PC-9 (cell line): ENCODE results near the gene FBXO47. TPM values are rescaled to one million over a fixed set of nuclear protein-coding genes. Genes with fewer than 3 reads are reported as not detected.

Source experiments
- BruUV-seq: library from RNA; stranded (reverse); fragments of 400-500 nt; replicated peaks from 2 replicates; lab custom pipeline; 2021; lab: Mats Ljungman, UMichigan
- CTCF ChIA-PET: fragments of 300-600 bp; sonication (Branson Sonifier 250); formaldehyde crosslinking; loops from one replicate; lab custom pipeline; 2022; ENCODE audit warnings: antibody characterized with exemption; lab: Charles Lee
- POLR2A ChIA-PET: fragments of 300-600 bp; sonication (Branson Sonifier 250); formaldehyde crosslinking; loops from one replicate; lab custom pipeline; 2022; ENCODE audit warnings: antibody characterized with exemption; ENCODE audit not compliant: unreplicated experiment; lab: Charles Lee
- DNase-seq, 2 experiments: peaks; one replicate each; pipeline versions ENCODE4 v3.0.0 to v3.0.0-alpha.2; 2015 to 2022; ENCODE audit warnings: mixed read lengths in 1 of 2
- H2AFZ ChIP-seq: fragments of 200-600 bp; sonication (generic); 2 replicates; pipeline ENCODE4 v1.8.1; 2017; ENCODE audit warnings: antibody characterized with exemption
- H3F3A ChIP-seq: fragments of 200-600 bp; sonication (generic); 2 replicates; pipeline ENCODE4 v1.8.1; 2017; ENCODE audit warnings: antibody characterized with exemption, mild to moderate bottlenecking, low read depth; ENCODE audit not compliant: insufficient read depth
- H3K27ac ChIP-seq: fragments of 200-600 bp; sonication (generic); 2 replicates; pipeline ENCODE4 v1.6.1; 2016; ENCODE audit warnings: mixed run types
- H3K27me3 ChIP-seq: fragments of 200-600 bp; sonication (generic); 2 replicates; pipeline ENCODE4 v1.6.1; 2016; ENCODE audit warnings: low read depth, mixed run types; ENCODE audit not compliant: insufficient read depth
- H3K36me3 ChIP-seq: fragments of 200-600 bp; sonication (generic); 2 replicates; pipeline ENCODE4 v1.6.1; 2016; ENCODE audit warnings: low read depth, mixed run types
- H3K4me1 ChIP-seq: fragments of 200-600 bp; sonication (generic); replicated peaks from 2 replicates; pipeline ENCODE4 v1.6.1; 2016; ENCODE audit warnings: mixed run types; ENCODE audit not compliant: insufficient read depth
- H3K4me2 ChIP-seq: fragments of 200-600 bp; sonication (generic); 2 replicates; pipeline ENCODE4 v1.6.1; 2017; ENCODE audit warnings: mixed run types
- H3K4me3 ChIP-seq: fragments of 200-600 bp; sonication (generic); 2 replicates; pipeline ENCODE4 v1.6.1; 2016; ENCODE audit warnings: mixed run types
- H3K79me2 ChIP-seq: fragments of 200-600 bp; sonication (generic); 2 replicates; pipeline ENCODE4 v1.6.1; 2017; ENCODE audit warnings: low read depth, mixed run types
- H3K9me2 ChIP-seq: fragments of 200-600 bp; sonication (generic); 2 replicates; pipeline ENCODE4 v1.8.1; 2017; ENCODE audit warnings: mild to moderate bottlenecking; ENCODE audit not compliant: insufficient read depth
- H3K9me3 ChIP-seq: fragments of 200-600 bp; sonication (generic); 2 replicates; pipeline ENCODE4 v1.8.1; 2016; ENCODE audit warnings: low read depth; ENCODE audit not compliant: insufficient read depth
- H4K20me1 ChIP-seq: fragments of 200-600 bp; sonication (generic); 2 replicates; pipeline ENCODE4 v1.8.1; 2017; ENCODE audit not compliant: insufficient read depth
- EZH2 ChIP-seq: fragments of 200-600 bp; sonication (generic); IDR thresholded peaks from 2 replicates; pipeline ENCODE4 v1.8.0; 2017; ENCODE audit warnings: antibody characterized with exemption, low read depth
- intact Hi-C: fragments of 100-400 bp; cut with micrococcal nuclease; formaldehyde crosslinking; loops from one replicate; pipeline ENCODE4 v1.10.0; 2022; ENCODE audit not compliant: unreplicated experiment
- total RNA-seq: library from RNA; stranded (reverse); gene quantifications from 2 replicates; pipeline ENCODE4 v1.2.3, GENCODE V29; 2021
- TF ChIP-seq, protein P1 (sequence below): fragments of 200-600 bp; sonication (generic); conservative IDR thresholded peaks from 2 replicates; pipeline ENCODE4 v1.6.1; 2017; ENCODE audit warnings: mixed run types, antibody characterized with exemption, mild to moderate bottlenecking, moderate library complexity

FBXO47 gene
- total RNA-seq, 1 experiment from 2014 or later: not detected

DNA sequence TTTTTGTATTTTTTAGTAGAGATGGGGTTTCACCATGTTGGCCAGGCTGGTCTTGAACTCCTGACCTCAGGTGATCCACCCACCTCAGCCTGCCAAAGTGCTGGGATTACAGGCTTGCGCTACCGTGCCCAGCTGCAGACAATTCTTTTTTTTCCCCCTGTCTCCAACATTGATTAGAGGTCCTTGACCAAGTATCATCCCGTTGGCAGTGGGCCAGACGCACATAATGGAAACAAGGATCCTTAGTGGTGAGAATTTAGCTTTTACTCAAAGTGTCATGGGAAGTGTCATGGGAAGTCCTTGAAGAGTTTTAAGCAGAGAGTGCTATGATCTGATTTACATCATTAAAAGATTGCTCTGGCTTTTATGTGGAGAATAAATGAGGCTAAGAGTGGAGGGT lies 2.1 kb upstream of the FBXO47 start:
- H3K27ac ChIP-seq: no peak overlapping the region
- H3K9me2 ChIP-seq: no peaks in the 10 kb centered on the region
- H4K20me1 ChIP-seq: no peaks in the 10 kb centered on the region
- H3K4me2 ChIP-seq: no peak overlapping the region
- no TSS peak for BruUV-seq
- intact Hi-C loops: loop anchor here (5.0 kb wide), 1 partner anchor 217 kb away; the partner anchor contains the start of gene PSMB3
- no peaks in the 10 kb centered on the region for H3K4me1 ChIP-seq
- H3K4me3 ChIP-seq: no peak overlapping the region
- no peak for DNase-seq
- ChIA-PET CTCF (interaction anchor here (0.7 kb wide), 1 partner anchor 138 kb away, joined by 7 read pairs; no protein-coding TSS in a partner anchor), POLR2A (interaction anchor here (0.5 kb wide), 1 partner anchor 85 kb away, joined by 4 read pairs; no protein-coding TSS in a partner anchor)
- H2AFZ ChIP-seq: no peak overlapping the region
- H3F3A ChIP-seq: peaks cover 9% of the 10 kb centered on the region; the same call in 1 of the 2 replicates
- no peak for TF ChIP-seq EZH2
- TF ChIP-seq, protein P1, sequence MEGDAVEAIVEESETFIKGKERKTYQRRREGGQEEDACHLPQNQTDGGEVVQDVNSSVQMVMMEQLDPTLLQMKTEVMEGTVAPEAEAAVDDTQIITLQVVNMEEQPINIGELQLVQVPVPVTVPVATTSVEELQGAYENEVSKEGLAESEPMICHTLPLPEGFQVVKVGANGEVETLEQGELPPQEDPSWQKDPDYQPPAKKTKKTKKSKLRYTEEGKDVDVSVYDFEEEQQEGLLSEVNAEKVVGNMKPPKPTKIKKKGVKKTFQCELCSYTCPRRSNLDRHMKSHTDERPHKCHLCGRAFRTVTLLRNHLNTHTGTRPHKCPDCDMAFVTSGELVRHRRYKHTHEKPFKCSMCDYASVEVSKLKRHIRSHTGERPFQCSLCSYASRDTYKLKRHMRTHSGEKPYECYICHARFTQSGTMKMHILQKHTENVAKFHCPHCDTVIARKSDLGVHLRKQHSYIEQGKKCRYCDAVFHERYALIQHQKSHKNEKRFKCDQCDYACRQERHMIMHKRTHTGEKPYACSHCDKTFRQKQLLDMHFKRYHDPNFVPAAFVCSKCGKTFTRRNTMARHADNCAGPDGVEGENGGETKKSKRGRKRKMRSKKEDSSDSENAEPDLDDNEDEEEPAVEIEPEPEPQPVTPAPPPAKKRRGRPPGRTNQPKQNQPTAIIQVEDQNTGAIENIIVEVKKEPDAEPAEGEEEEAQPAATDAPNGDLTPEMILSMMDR: no peak
- no peaks in the 10 kb centered on the region for H3K27me3 ChIP-seq
- no peaks in the 10 kb centered on the region for H3K36me3 ChIP-seq
- no peaks in the 10 kb centered on the region for H3K79me2 ChIP-seq
- no peaks in the 10 kb centered on the region for H3K9me3 ChIP-seq

DNA sequence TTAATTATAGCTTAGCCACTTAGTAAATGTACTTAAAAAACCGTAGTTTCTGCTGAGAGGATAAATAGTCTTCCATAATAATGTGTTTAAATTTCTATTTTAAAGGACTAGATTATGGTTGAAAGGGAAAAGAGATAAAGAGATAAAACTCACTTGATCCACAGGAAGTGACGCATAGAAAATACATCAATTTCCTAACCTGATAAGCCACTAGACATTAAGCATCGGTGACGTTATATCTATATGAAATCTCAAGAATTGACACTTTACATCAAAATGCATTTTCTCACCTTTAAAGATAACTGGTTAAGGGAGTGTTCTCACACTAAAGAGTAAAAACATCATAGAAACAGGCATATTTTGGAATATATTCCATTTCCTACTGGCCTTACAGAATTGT lies 5.8 kb downstream of the FBXO47 start:
- CTCF ChIA-PET: no interaction called here
- DNase-seq: no peak
- H3K9me2 ChIP-seq: no peaks in the 10 kb centered on the region
- H3K4me2 ChIP-seq: no peak overlapping the region
- TF ChIP-seq, protein P1: no peak
- no peak for TF ChIP-seq EZH2
- no peak overlapping the region for H2AFZ ChIP-seq
- H4K20me1 ChIP-seq: no peaks in the 10 kb centered on the region
- intact Hi-C loops: no loop called here
- H3K4me1 ChIP-seq: peaks cover 13% of the 10 kb centered on the region
- no peaks in the 10 kb centered on the region for H3K27me3 ChIP-seq
- BruUV-seq: no TSS peak
- no peak overlapping the region for H3K27ac ChIP-seq
- H3F3A ChIP-seq: 0 out of 2 replicates have a peak, but pooled peaks cover 5% of the 10 kb centered on the region
- POLR2A ChIA-PET: no interaction called here
- no peak overlapping the region for H3K4me3 ChIP-seq
- H3K9me3 ChIP-seq: no peaks in the 10 kb centered on the region
- no peaks in the 10 kb centered on the region for H3K79me2 ChIP-seq
- no peaks in the 10 kb centered on the region for H3K36me3 ChIP-seq

DNA sequence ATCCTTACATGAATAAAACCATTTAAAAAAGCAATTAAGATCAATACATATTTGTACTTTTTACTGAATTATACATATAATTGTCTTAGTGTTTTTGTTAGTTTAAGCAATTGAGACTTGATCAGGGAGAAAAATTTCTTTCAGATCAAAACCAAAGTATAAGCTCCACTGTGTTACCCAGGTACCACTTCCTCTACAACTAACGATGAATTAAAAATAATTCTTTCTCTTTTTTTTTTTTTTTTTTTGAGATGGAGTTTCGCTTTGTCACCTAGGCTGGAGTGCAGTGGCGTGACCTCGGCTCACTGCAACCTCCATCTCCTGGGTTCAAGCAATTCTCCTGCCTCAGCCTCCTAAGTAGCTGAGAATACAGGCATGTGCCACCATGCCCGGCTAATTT lies 6.8 kb downstream of the FBXO47 start:
- no peak for TF ChIP-seq EZH2
- TF ChIP-seq, protein P1: no peak
- Histone ChIP-seq H3K9me3 (no peaks in the 10 kb centered on the region), H4K20me1 (no peaks in the 10 kb centered on the region), H3K4me2 (no peak overlapping the region), H3K36me3 (no peaks in the 10 kb centered on the region), H3K9me2 (no peaks in the 10 kb centered on the region), H3K4me3 (no peak overlapping the region), H2AFZ (no peak overlapping the region), H3K79me2 (no peaks in the 10 kb centered on the region), H3K27me3 (no peaks in the 10 kb centered on the region), H3K4me1 (peaks cover 13% of the 10 kb centered on the region), H3F3A (0 out of 2 replicates have a peak, but pooled peaks cover 5% of the 10 kb centered on the region), H3K27ac (no peak overlapping the region)
- CTCF ChIA-PET: no interaction called here
- DNase-seq: no peak
- intact Hi-C loops: no loop called here
- POLR2A ChIA-PET: no interaction called here
- no TSS peak for BruUV-seq
